ENCODE data around the gene ARHGAP10.

GRCh38 chr4:147837854-147838253, 106.0 kb downstream of the ARHGAP10 start:
- TF ChIP-seq, protein P1, sequence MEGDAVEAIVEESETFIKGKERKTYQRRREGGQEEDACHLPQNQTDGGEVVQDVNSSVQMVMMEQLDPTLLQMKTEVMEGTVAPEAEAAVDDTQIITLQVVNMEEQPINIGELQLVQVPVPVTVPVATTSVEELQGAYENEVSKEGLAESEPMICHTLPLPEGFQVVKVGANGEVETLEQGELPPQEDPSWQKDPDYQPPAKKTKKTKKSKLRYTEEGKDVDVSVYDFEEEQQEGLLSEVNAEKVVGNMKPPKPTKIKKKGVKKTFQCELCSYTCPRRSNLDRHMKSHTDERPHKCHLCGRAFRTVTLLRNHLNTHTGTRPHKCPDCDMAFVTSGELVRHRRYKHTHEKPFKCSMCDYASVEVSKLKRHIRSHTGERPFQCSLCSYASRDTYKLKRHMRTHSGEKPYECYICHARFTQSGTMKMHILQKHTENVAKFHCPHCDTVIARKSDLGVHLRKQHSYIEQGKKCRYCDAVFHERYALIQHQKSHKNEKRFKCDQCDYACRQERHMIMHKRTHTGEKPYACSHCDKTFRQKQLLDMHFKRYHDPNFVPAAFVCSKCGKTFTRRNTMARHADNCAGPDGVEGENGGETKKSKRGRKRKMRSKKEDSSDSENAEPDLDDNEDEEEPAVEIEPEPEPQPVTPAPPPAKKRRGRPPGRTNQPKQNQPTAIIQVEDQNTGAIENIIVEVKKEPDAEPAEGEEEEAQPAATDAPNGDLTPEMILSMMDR (conservative IDR thresholded peaks at IDR 0.05; ENCODE audit: low read depth, low read length) = no peak
- no peak for TF ChIP-seq EZH2 (IDR thresholded peaks at IDR 0.05; ENCODE audit: borderline replicate concordance, low read depth, low read length, poor library complexity, severe bottlenecking)

All from A673 (cell line).